HCT116 (cell line): ENCODE measurements around the gene KLC4. TPM values are rescaled to one million over a fixed set of nuclear protein-coding genes. Genes with fewer than 3 reads are reported as not detected.
A peak's percentile ranks its signal among the peaks of the same experiment; 100 is the strongest.

Source experiments
- ATAC-seq: fragments of 200-7000 bp; cut with Tn5 transposase; 2 replicates; pipeline ENCODE4 v1.9.1; 2020; ENCODE audit warnings: mild to moderate bottlenecking, moderate library complexity
- BruUV-seq: library from RNA; stranded (reverse); fragments of 400-500 nt; replicated peaks from 2 replicates; lab custom pipeline; 2021; lab: Mats Ljungman, UMichigan
- CTCF ChIA-PET: fragments of 300-600 bp; sonication (Branson Sonifier 250); formaldehyde crosslinking; loops from one replicate; lab custom pipeline; 2021; ENCODE audit warnings: antibody characterized with exemption; lab: Charles Lee
- POLR2A ChIA-PET: fragments of 300-600, 350-600 bp; sonication (Branson Sonifier 250); formaldehyde crosslinking; loops from one replicate; lab custom pipeline; 2021; ENCODE audit warnings: antibody characterized with exemption; lab: Charles Lee
- RAD21 ChIA-PET, 2 experiments: fragments of 300-600 bp; sonication (Branson Sonifier 250); formaldehyde crosslinking; loops; one replicate each; lab custom pipeline; 2023; ENCODE audit warnings: low total read pairs in 2 of 2; ENCODE audit not compliant: uncharacterized antibody in 2 of 2, unreplicated experiment in 2 of 2, low non-redundant PET in 1 of 2; lab: Charles Lee
- DNase-seq: peaks from one replicate; pipeline ENCODE4 v3.0.0-alpha.2; 2010; ENCODE audit warnings: low read depth, low spot score
- H2AFZ ChIP-seq: fragments of 200-600 bp; shearing (Covaris generic), sonication (generic); 2 replicates; pipeline ENCODE4 v1.6.1; 2017; ENCODE audit warnings: low read depth, mixed run types, mixed read lengths, antibody characterized with exemption, low read length; ENCODE audit not compliant: poor library complexity, severe bottlenecking
- H3K27ac ChIP-seq: 2 replicates; pipeline ENCODE4 v1.5.1; 2012; ENCODE audit warnings: low read depth, low read length
- H3K27me3 ChIP-seq: fragments of 200-600 bp; sonication (generic); 2 replicates; pipeline ENCODE4 v1.6.1; 2016; ENCODE audit warnings: mixed run types, low read length, mixed read lengths; ENCODE audit not compliant: insufficient read depth
- H3K36me3 ChIP-seq, 2 experiments: fragments of 200-500 bp in 1 of 2; fragments of 200-600 bp in 1 of 2; sonication (Bioruptor generic) in 1 of 2; sonication (generic) in 1 of 2; 2 replicates each; pipeline versions ENCODE4 v1.5.1 to v1.6.1; 2014 to 2016; ENCODE audit warnings: low read length in 2 of 2, inconsistent platforms in 1 of 2, mixed read lengths in 1 of 2, mixed run types in 1 of 2; ENCODE audit not compliant: insufficient read depth in 2 of 2, control insufficient read depth in 1 of 2
- H3K4me1 ChIP-seq, 2 experiments: fragments of 200-600 bp in 1 of 2; sonication (generic) in 1 of 2; 2 replicates each; pipeline versions ENCODE4 v1.5.1 to v1.6.1; 2012 to 2017; ENCODE audit warnings: low read length in 2 of 2, inconsistent platforms in 1 of 2, mild to moderate bottlenecking in 1 of 2, mixed read lengths in 1 of 2, mixed run types in 1 of 2, moderate library complexity in 1 of 2; ENCODE audit not compliant: insufficient read depth in 2 of 2, control insufficient read depth in 1 of 2
- H3K4me2 ChIP-seq: fragments of 200-600 bp; sonication (generic); 2 replicates; pipeline ENCODE4 v1.6.1; 2017; ENCODE audit warnings: mixed run types, low read length, mixed read lengths
- H3K4me3 ChIP-seq, 2 experiments: fragments of 200-600 bp in 1 of 2; sonication (generic) in 1 of 2; replicated peaks in 1 of 2; 2 replicates each; pipeline ENCODE4 v1.5.1; 2011 to 2016; ENCODE audit warnings: low read length in 2 of 2, control low read depth in 1 of 2, low read depth in 1 of 2, mild to moderate bottlenecking in 1 of 2, mixed read lengths in 1 of 2, mixed run types in 1 of 2
- H3K79me2 ChIP-seq: fragments of 200-600 bp; sonication (generic); 2 replicates; pipeline ENCODE4 v1.6.1; 2017; ENCODE audit warnings: mild to moderate bottlenecking, mixed run types, low read length, moderate library complexity, mixed read lengths; ENCODE audit not compliant: insufficient read depth
- H3K9ac ChIP-seq: fragments of 200-600 bp; sonication (generic); 2 replicates; pipeline ENCODE4 v1.6.1; 2016; ENCODE audit warnings: low read length, mixed read lengths
- H3K9me2 ChIP-seq: fragments of 200-600 bp; sonication (generic), shearing (Covaris generic); 2 replicates; pipeline ENCODE4 v1.6.1; 2017; ENCODE audit warnings: mixed run types, mild to moderate bottlenecking, moderate library complexity; ENCODE audit not compliant: insufficient read depth
- H3K9me3 ChIP-seq, 2 experiments: fragments of 200-500 bp in 1 of 2; fragments of 200-600 bp in 1 of 2; sonication (Bioruptor generic) in 1 of 2; sonication (generic) in 1 of 2; 2 replicates each; pipeline ENCODE4 v1.6.1; 2014 to 2017; ENCODE audit warnings: low read length in 2 of 2, mixed read lengths in 2 of 2, inconsistent platforms in 1 of 2, low read depth in 1 of 2, mild to moderate bottlenecking in 1 of 2, mixed run types in 1 of 2, moderate library complexity in 1 of 2; ENCODE audit not compliant: control insufficient read depth in 1 of 2, insufficient read depth in 1 of 2
- H4K20me1 ChIP-seq: fragments of 200-600 bp; sonication (generic), shearing (Covaris generic); 2 replicates; pipeline ENCODE4 v1.6.1; 2017; ENCODE audit warnings: mixed run types, mild to moderate bottlenecking, moderate library complexity; ENCODE audit not compliant: insufficient read depth
- ATF3 ChIP-seq: IDR thresholded peaks from 2 replicates; pipeline ENCODE4 v1.6.1; 2012
- CBX3 ChIP-seq: IDR thresholded peaks from 2 replicates; pipeline ENCODE4 v1.6.1; 2012; ENCODE audit warnings: low read depth
- CEBPB ChIP-seq: IDR thresholded peaks from 2 replicates; pipeline ENCODE4 v1.6.1; 2012; ENCODE audit warnings: low read depth
- EGR1 ChIP-seq: IDR thresholded peaks from 2 replicates; pipeline ENCODE4 v1.6.1; 2012; ENCODE audit warnings: low read depth
- ELF1 ChIP-seq: IDR thresholded peaks from 2 replicates; pipeline ENCODE4 v1.6.1; 2012; ENCODE audit warnings: low read depth, borderline replicate concordance
- EZH2 ChIP-seq: fragments of 200-600 bp; sonication (generic); IDR thresholded peaks from 2 replicates; pipeline ENCODE4 v1.6.1; 2017; ENCODE audit warnings: antibody characterized with exemption, mixed run types
- EZH2phosphoT487 ChIP-seq: fragments of 200-600 bp; IDR thresholded peaks from 2 replicates; pipeline ENCODE4 v1.6.1; 2018; ENCODE audit warnings: antibody characterized with exemption, borderline replicate concordance
- FOSL1 ChIP-seq: IDR thresholded peaks from 2 replicates; pipeline ENCODE4 v1.6.1; 2012; ENCODE audit warnings: low read depth
- MAX ChIP-seq: IDR thresholded peaks from 2 replicates; pipeline ENCODE4 v1.6.1; 2012
- POLR2A ChIP-seq: IDR thresholded peaks from 2 replicates; pipeline ENCODE4 v1.7.0; 2011; ENCODE audit warnings: borderline replicate concordance; ENCODE audit not compliant: insufficient read depth, insufficient read length; ENCODE audit errors: extremely low read depth
- POLR2AphosphoS5 ChIP-seq: IDR thresholded peaks from 2 replicates; pipeline ENCODE4 v1.6.1; 2011; ENCODE audit warnings: mild to moderate bottlenecking, low read depth, low read length, moderate library complexity
- REST ChIP-seq: IDR thresholded peaks from 2 replicates; pipeline ENCODE4 v1.6.1; 2012; ENCODE audit warnings: low read depth
- SIN3A ChIP-seq: IDR thresholded peaks from 2 replicates; pipeline ENCODE4 v1.6.1; 2012; ENCODE audit warnings: low read depth
- SP1 ChIP-seq: IDR thresholded peaks from 2 replicates; pipeline ENCODE4 v1.6.1; 2012; ENCODE audit warnings: low read depth
- SRF ChIP-seq: IDR thresholded peaks from 2 replicates; pipeline ENCODE4 v1.6.1; 2012; ENCODE audit warnings: low read depth
- YY1 ChIP-seq: IDR thresholded peaks from 2 replicates; pipeline ENCODE4 v1.6.1; 2011; ENCODE audit warnings: low read length, low read depth, moderate library complexity, mild to moderate bottlenecking; ENCODE audit not compliant: insufficient replicate concordance; ENCODE audit errors: extremely low read depth
- ZBTB33 ChIP-seq: IDR thresholded peaks from 2 replicates; pipeline ENCODE4 v1.6.1; 2011; ENCODE audit warnings: mild to moderate bottlenecking, low read length, moderate library complexity; ENCODE audit not compliant: insufficient replicate concordance; ENCODE audit errors: extremely low read depth
- ZFX ChIP-seq: fragments of 450-650 bp; IDR thresholded peaks from 2 replicates; pipeline ENCODE4 v1.6.1; 2017
- ZNF274 ChIP-seq: fragments of 200-500 bp; sonication (Bioruptor generic); IDR thresholded peaks from 2 replicates; pipeline ENCODE4 v1.6.1; 2014; ENCODE audit warnings: mild to moderate bottlenecking, low read depth, low read length, inconsistent platforms
- intact Hi-C: fragments of 100-400 bp; cut with micrococcal nuclease; formaldehyde crosslinking; loops from 2 replicates; pipeline ENCODE4 v1.10.0; 2022
- total RNA-seq: library from RNA; stranded (reverse); gene quantifications from one replicate; pipeline ENCODE4 v1.2.1, GENCODE V29; 2021; ENCODE audit not compliant: unreplicated experiment
- TF ChIP-seq, protein P1 (sequence below), 3 experiments: fragments of 200-600 bp in 1 of 3; sonication (generic) in 1 of 3; IDR thresholded peaks in 2 of 3; conservative IDR thresholded peaks in 1 of 3; 2 replicates each; pipeline ENCODE4 v1.5.1; 2012 to 2017; ENCODE audit warnings: low read depth in 2 of 3, low read length in 2 of 3, antibody characterized with exemption in 1 of 3, borderline replicate concordance in 1 of 3, control low read depth in 1 of 3, mild to moderate bottlenecking in 1 of 3, mixed read lengths in 1 of 3, mixed run types in 1 of 3, moderate library complexity in 1 of 3; ENCODE audit not compliant: insufficient read depth in 1 of 3

KLC4 gene
- total RNA-seq, 1 experiment from 2014 or later = 16.2 TPM

- no peaks in the 10 kb centered on the region for H3K9me2 ChIP-seq
- no peaks in the 10 kb centered on the region for H3K36me3 ChIP-seq
- H3K27ac ChIP-seq = peak overlapping the region; percentile 56
- H3K79me2 ChIP-seq = peaks cover 86% of the 10 kb centered on the region
- TF ChIP-seq REST = no peak
- TF ChIP-seq SIN3A = no peak
- TF ChIP-seq ZFX = no peak
- no peak for TF ChIP-seq ATF3
- no peak for TF ChIP-seq YY1
- no peak for TF ChIP-seq CEBPB
- TF ChIP-seq, protein P1, sequence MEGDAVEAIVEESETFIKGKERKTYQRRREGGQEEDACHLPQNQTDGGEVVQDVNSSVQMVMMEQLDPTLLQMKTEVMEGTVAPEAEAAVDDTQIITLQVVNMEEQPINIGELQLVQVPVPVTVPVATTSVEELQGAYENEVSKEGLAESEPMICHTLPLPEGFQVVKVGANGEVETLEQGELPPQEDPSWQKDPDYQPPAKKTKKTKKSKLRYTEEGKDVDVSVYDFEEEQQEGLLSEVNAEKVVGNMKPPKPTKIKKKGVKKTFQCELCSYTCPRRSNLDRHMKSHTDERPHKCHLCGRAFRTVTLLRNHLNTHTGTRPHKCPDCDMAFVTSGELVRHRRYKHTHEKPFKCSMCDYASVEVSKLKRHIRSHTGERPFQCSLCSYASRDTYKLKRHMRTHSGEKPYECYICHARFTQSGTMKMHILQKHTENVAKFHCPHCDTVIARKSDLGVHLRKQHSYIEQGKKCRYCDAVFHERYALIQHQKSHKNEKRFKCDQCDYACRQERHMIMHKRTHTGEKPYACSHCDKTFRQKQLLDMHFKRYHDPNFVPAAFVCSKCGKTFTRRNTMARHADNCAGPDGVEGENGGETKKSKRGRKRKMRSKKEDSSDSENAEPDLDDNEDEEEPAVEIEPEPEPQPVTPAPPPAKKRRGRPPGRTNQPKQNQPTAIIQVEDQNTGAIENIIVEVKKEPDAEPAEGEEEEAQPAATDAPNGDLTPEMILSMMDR (IDR thresholded peaks at IDR 0.05 in 2 of 3, conservative IDR thresholded peaks at IDR 0.05 in 1 of 3; ENCODE audit: borderline replicate concordance in 1 of 3, insufficient read depth in 1 of 3, low read depth in 2 of 3, low read length in 2 of 3) = no peak
- TF ChIP-seq ZNF274 = no peak
- no peak for TF ChIP-seq EZH2phosphoT487
- TF ChIP-seq MAX = no peak
- TF ChIP-seq CBX3 = no peak
- TF ChIP-seq EZH2 = no peak
- no peak for TF ChIP-seq POLR2A
- no peak for TF ChIP-seq ZBTB33
- TF ChIP-seq POLR2AphosphoS5 = no peak
- no peak for TF ChIP-seq SRF
- TF ChIP-seq ELF1 = no peak
- TF ChIP-seq FOSL1 = no peak
- no peak for TF ChIP-seq SP1
- no peak for TF ChIP-seq EGR1
- no TSS peak for BruUV-seq
- ATAC-seq (no peak; the same call in 1 of the 2 replicates), DNase-seq (no peak)
- peak overlapping the region; percentile 13 for H3K4me2 ChIP-seq
- no peaks in the 10 kb centered on the region; the same call in 1 of the 2 replicates for H4K20me1 ChIP-seq
- no peaks in the 10 kb centered on the region for H3K27me3 ChIP-seq
- no peak overlapping the region for H3K4me3 ChIP-seq
- ChIA-PET CTCF (no interaction called here), POLR2A (interaction anchor here (2.5 kb wide), 1 partner anchor 14 kb away, joined by 8 read pairs; the partner anchor contains the start of gene PTK7), RAD21 (no interaction called here)
- H3K4me1 ChIP-seq = peaks cover 27 to 75% of the 10 kb centered on the region in 2 experiments
- H3K9me3 ChIP-seq = no peaks in the 10 kb centered on the region
- intact Hi-C loops = no loop called here
- H3K9ac ChIP-seq = no peak overlapping the region
- H2AFZ ChIP-seq = no peak overlapping the region
Measured at GRCh38 chr6:43090559-43090956, 31.1 kb downstream of the KLC4 start.
